CD4-positive, alpha-beta T cell treated with Interleukin-15 for 1 hour (primary cell): ENCODE data around the gene ZBED1.
"Not testable (repeated sequence)": the region's sequence is repeated elsewhere in the genome, so short reads cannot be mapped to it uniquely, and the experiment has no call there.

ENCODE experiments used
- DNase-seq: peaks from one replicate; pipeline ENCODE4 v3.0.0-alpha.2; 2020

ZBED1 gene

DNA sequence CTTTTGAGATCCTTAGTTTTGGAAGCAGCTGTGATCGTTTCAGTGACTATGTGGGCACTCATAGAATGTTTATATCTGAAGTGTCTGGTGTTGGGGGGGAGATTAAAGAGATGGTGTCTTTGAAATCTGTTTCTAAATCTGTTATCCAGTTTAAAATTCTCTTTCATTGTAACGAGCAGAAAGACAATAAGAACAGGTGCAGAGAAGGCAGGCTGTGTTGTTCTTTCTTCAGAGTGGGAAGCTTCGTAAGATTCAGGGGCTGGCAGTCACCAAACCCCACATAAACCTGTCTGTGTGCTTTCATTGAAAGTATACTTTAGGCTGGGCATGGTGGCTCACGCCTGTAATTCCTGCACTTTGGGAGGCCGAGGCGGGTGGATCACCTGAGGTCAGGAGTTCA, 16.3 kb upstream of the ZBED1 start:
- DNase-seq = no peak

DNA sequence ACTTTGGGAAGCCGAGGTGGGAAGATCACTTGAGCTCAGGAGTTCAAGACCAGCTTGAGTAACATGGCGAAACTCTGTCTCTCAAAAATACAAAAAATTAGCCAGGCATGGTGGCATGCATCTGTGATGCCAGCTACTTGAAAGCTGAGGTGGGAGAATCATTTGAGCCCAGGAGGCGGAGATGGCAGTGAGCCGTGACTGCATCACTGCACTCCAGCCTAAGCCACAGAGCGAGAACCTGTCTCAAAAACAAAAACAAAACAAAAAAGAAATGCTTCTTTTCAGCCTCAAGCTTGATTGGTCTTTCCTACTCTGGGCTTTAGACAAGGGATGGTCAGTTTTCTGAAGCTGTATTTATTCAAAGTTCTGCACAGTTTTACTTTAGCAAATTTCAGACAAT, 15.8 kb upstream of the ZBED1 start:
- DNase-seq = no peak

DNA sequence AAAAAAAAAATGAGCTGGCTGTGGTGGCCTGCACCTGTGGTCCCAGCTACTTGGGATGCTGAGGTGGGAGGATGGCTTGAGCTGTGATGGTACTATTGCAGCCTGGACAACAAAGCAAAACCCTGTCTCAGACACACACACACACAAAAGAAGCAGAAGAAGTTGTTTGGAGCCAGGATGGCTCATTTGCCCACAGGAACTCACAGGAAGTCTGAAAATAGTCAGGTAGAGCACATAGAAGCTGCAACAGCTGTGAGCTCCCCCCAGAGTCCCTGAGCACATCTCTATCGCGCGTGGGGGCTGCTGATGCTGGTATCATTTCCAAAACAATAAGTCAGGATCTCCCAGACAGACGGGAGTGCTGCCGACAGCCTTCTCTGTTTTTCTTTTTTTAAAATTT, 13.4 kb upstream of the ZBED1 start:
- DNase-seq = no peak

DNA sequence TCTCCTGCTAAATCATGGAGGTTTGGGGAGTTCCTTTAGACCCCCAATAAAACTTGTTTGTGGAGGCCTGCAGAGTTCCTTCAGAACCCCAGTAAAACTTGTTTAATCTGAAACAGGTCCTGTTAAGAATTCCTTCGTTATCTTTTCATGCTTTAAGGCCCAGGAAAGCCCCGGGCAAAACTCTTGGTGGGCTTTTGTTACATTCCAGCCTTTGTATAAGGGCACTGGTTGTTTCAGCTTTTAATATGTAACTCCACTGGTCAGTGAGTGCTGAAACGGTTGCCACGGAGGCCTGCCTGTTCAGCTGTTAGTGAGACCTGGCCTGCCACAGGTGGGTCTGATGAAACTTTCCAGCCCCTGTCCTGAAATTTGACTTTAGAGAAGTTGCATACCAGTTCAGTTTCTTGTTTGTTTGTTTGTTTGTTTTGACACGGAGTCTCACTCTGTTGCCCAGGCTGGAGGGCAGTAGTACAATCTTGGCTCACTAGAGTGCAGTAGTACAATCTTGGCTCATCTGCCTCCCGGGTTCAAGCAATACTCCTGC, 12.4 kb upstream of the ZBED1 start:
- DNase-seq = no peak

DNA sequence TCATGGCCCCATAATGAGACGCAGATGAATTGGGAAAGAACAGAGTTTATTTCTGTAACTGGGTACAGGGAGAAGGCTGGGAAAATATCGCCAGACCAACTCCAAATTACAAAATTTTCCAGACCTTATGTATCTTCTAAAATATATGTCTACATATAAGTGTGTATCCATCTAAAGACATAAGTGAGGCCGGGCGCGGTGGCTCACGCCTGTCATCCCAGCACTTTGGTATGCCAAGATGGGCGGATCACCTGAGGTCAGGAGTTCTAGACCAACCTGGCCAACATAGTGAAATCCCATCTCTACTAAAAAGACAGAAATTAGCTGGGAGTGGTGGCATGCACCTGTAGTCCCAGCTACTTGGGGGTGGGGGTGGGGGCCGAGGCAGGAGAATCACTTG, 11.7 kb upstream of the ZBED1 start:
- no peak for DNase-seq

DNA sequence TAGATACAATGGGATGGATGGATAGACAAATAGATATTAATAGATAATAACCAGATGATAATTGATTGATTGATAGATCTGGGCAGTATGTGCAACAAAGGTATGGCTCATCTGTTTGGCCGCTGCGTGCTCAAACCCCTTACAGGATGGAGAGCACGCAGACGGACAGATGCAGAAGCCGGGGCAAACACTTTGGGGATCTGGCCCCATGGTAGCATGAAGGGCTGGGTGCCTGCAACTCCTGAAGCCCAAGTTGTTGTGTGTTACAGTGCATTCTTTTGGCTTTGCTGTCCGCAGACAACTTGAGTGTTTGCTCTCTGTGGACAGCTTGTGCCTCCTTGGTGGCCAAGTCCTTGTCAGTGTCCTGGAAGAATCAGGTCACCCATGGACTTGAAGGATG, 10.6 kb upstream of the ZBED1 start:
- no peak for DNase-seq

DNA sequence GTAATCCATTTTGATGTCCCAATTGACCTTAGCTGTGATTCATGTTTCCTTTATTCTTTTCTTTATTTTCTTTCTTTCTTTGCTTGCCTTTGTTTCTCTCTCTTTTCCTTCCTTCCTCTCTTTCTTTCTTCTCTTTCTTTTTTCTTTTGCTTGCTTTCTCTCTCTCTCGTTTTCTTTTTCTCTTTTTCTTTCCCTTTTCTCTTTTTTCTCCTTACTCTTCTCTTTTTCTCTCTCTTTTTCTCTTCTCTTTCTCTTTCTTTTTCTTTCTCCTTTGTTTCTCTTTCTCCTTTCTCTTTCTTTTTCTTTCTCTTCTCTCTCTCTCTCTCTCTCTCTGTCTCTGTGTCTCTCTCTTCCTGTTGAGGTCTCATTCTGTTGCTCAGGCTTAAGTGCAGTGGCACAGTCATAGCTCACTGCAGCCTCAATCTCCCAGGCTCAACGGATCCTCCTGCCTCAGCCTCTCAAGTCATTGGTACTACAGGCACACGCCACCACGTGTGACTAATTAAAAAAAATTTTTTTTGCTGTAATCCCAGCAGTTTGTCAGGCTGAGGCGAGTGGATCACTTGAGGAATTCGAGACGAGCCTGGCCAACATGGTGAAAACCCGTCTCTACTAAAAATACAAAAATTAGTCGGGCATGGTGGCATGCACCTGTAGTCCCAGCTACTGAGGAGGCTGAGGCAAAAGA, 8.0 kb upstream of the ZBED1 start:
- DNase-seq = no peak

DNA sequence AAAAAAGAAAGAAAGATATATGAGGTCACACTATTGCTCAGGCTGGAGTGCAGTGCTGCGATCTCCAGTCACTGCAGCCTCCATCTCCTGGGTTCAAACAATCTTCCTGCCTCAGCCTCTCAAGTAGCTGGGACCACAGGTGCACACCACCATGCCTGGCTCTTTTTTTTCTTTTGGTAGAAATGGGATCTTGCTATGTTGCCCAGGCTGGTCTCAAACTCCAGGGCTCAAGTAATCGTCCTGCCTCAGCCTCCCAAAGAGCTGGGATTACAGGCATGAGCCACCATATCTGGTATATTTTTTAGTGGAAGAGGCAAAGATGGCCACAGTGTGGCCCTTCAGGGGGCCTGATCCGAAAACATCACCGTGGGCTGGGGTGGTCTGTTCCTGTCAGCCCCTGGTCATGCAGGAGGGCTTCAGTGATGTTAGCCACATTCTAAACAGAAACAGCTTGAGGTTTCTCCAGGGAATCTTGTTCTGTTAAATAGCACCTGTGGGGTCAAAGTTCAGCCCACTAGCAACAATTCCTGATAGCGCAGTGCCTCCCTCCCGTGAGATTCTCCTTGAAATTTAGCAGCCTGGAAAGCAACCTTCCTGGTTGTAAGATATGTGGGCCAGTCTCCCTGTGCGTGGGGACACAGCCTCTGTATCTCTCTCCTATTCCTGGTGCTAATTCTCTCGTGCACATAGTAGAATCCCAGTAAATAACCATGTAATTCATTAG, 7.3 kb upstream of the ZBED1 start:
- DNase-seq = no peak

DNA sequence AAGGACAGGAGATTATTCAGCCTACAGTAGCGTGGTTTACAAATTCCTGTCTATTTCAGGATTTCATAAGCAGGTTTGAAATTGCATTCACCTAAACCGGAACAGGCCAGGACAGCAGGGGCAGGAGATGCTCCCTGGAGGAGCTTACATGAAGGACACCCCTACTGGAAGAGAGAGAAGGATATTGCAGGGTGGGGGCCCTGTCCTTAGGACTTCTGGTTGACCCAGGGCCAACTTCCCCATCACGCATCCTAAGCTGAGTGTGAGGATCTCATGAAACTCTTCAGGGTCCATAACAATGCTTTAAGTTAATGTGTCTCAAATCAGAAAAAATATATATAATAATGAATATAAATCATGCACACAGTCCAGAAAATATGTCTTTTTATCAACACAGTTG, 6.4 kb upstream of the ZBED1 start:
- no peak for DNase-seq

DNA sequence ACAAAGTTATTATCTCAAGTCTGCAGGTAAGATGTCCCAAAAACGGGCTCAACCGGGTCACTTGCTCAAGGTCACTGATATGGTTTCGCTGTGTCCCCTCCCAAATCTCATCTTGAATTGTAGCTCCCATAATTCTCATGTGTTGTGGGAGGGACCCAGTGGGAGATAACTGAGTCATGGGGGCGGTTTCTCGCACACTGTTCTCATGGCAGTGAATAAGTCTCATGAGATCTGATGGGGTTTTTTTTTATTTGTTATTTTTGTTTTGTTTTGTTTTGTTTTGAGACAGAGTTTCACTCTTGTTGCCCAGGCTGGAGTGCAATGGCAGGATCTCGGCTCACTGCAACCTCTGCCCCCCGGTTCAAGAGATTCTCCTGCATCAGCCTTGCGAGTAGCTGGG, 4.6 kb upstream of the ZBED1 start:
- DNase-seq = not testable (repeated sequence)

DNA sequence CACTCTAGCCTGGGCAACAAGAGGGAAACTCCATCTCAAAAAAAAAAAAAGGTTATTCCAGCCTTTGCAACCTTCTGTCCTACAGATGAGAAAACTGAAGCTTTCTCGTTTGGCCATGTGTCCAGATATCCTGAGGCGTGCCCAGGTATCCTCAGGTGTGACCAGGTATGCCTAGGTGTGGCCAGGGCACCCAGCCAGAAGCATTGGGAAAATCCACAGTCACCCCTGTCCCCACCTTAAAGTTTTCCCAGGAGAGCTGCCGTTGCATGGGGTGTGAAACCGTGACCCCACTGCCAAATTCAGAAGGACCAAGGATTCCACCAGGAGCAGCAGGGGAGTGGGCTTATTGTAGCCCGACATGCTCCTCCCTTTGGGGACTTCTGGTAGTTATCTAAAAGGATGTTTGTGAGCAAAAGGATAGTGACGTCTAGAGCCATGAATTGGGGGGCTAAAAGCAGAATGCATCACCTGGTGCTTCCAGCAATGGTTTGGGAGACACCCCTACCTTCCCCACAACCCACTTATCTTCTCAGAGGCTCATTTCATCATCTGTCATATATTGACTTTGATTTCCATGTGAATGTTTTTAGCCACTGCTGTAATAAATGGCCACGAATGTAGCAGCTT, 4.0 kb upstream of the ZBED1 start:
- DNase-seq = no peak

DNA sequence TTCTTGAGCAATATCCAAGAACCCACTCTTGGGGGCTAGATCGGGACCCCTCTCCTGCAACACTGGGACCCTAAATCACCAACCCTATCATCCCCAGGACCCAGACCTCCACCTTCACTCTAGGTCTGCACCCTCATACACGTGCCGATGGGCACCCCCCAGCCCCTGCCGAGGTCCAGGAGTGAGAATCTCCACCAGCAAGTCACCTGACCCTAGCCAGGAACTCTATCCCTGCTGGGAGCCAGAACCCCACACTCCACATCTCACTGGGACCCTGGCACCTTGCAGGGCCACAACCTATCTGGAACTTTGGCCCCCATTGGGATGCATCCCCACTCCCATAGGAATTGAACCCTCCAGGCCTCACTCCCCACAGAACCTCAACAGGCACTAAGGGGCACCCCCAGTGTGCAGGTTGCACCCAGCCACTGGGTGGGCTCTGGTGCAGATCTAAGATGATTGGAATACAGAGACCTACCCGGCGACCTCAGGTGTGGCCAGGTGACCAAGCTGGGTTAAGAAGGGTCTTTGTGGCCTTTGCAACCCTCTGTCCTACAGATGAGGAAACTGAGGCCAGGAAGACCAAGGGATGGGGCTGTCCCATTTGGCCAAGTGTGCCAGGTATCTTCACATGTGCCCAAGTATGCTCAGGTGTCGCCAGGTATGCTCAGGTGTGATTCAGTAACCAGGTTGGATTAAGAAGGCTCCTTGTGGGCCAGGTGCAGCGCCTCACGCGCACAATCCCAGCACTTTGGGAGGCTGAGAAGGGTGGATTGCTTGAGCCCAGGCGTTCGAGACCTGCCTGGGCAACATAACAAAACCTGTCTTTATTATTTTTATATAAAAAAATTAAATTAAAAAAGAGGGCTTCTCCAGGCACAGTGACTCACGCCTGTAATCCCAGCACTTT, 3.1 kb upstream of the ZBED1 start:
- DNase-seq = no peak

DNA sequence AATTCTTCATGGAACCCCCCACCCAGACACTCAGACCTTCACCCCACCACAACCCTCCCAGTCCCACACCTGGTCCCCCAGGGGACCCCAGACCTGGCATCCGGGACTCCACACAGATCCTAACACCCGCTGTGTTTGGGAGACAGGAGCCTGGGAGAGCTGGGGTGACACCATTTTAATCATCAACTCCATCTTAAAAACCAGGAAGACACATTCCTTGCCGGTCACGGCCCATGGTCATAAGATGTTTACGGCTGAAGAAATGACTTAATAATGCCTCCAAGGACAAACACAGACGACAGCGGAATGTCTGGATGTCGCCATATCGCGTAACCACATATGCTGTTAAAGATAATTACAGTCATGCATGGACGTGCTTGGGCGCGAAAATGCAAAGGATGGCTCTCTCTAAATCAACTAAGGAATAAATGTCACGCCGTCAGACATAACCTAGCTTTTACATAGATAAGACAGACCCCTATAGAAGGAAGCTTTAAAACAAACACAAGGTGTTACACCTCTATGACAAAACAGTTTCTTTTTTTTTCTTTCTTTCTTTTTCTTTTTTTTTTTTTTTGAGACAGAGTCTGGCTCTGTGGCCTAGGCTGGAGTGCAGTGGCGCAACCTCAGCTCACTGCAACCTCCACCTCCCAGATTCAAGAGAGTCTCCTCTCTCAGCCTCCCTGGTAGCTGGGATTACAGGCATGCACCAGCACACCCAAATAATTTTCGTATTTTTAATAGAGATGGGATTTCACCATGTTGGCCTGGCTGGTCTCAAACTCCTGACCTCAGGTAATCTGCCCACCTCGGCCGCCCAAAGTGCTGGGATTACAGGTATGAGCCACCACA, 2.1 kb upstream of the ZBED1 start:
- no peak for DNase-seq

DNA sequence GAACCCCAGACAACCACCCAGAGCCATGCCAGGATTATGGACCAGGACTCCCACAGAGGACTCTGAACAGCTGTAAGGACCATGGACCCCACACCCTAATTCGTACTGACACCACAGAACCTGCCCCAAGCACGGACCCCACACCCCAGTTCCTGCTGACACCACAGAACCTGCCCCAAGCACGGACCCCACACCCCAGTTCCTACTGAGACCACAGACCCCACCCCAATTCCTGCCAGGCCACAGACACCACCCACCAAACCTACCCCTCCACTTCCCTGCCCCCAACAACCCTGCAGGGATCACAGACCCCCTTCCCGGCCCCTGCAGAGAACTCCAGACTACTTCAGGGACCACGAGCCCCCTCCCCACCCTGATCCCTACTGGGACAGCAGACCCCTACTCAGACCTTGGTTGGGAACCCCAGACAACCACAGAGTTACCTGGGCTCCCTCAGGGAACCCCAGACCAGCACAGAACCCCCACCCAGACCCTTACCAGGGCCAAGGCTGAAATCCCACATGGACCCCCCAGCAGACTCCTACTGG, 1.4 kb upstream of the ZBED1 start:
- no peak for DNase-seq

DNA sequence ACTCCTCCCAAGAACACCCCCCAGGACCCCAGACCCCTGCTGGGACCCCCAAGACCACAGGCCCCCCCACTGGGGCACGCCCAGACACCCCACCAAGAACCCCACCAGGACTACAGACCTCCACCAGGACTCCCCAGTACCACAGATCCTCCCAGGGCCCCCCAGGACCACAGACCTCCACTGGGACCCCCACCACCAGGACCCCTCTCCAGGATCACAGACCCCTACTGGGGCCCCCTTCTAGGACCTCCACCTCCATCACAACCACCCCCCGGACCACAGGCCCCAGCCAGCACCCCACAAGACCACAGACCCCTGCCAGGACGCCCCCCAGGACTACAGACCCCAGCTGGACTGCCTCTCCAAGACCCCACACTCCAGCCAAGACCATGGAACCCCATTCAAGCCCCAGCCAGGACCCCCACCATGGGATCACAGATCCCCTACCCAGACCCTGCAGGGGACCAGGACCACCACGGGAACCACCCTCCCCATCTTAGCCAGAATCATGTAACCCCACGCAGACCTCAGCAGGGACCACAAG, 855 bp upstream of the ZBED1 start:
- no peak for DNase-seq

DNA sequence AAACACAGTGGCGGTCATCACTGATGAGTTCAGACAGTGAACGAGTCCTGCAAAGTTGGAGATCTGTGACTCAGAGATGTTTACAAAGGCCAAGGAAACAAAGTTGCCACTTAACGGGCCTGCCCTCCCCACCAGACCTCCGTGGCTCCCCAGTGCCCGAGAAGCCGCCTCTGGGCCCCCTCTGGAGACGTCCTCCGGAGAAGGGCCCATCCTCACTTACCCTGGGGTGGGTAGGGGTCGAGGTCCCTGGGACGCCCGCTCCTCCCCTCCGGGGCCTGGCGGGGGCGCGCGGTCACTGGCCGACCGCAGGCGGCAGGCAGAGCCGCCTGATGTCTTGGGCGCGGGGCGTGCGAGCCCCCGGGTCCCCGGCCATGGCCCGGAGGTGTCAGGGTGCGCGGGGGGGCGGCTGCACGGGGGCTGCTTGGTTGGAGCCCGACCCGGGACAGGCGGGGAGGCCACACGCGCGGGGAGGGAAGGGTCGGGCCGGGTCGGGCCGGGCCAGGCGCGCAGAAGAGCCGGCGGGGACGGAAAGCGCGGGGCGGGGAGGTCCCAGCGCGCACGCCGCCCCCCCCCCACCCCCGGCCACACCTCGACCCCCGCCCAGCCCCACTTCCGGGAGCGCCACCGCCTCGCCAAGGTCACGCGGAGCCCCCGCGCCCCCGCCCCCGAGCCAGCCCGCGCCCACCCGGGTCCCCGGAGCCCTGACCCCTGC, 529 bp downstream of the ZBED1 start:
- DNase-seq = no peak

DNA sequence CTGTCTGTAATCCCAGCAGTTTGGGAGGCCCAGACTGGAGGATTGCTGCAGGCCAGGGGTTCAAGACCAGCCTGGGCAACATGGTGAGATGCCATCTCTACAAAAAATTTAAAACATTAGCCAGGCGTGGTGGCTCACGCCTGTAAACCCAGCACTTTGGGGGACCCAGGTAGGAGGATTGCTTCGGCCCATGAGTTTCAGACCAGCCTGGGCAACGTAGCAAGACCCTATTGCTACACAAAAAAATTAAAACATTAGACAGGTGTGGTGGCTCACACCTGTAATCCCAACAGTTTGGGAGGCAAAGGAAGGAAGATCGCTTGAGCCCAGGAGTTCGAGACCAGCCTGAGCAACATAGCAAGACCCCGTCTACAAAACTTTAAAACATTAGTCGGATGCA, 1.3 kb downstream of the ZBED1 start:
- DNase-seq = no peak

DNA sequence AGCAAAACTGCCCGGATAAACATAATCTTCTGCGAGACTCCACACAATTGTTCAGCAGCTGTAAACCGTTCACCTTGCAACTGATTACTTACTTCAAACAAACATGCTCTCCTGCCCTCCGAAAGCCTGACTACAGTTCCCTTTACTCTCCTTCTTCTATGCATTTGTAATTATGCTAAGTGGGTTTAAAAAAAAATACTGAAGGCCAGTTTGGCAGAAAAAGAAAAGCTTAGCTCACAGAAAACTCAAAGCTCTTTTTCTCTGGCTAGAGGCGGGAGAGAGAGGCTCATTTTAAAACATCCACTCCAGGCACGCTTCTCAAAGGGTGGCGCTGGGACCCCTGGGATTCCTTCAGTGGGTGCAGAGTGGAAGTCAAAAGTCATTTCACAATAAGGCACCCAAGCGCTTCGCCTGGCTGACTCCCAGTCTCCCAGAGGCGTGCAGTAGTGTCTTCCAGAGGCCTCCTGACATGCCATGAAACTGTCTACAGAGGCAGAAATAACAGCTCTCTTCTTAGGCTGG, 1.9 kb downstream of the ZBED1 start:
- DNase-seq = no peak

DNA sequence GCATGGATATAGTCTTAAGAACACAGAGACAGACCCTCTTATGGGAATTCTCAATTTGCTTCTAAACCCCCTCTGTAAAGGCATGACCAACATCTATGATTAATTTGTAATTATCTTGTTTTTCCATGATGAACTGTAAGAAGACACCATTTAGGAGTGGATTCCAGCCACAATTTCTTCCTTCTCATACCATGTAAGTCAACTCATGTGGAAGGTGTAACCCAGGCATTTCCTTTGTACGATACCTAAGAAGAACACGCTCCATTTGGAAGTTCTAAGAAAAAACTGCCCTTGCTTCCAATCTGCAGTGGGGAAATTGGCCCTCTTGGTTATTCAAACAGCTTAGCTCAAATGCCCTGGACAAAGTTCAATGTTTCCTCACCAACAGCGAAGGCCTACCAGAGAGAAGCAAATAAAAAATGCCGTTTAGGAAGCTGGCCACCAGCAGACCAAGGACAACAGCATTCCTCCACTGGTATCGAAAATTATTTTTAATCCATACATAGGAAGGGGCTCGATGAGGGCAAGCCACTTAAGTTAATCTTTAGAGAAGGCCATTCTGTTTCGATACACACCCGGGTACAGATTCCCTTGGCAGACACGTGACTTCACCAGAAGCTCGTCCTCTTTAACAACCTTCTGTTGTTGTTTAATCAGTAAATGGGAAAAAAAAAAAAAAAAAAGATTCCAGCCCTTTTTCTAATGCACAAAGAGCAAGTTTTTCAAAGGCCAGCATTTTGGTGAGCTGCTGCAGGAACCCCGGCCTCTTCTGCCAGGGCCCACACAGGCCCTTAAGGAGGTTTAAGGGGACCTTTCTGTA, 2.6 kb downstream of the ZBED1 start:
- no peak for DNase-seq

DNA sequence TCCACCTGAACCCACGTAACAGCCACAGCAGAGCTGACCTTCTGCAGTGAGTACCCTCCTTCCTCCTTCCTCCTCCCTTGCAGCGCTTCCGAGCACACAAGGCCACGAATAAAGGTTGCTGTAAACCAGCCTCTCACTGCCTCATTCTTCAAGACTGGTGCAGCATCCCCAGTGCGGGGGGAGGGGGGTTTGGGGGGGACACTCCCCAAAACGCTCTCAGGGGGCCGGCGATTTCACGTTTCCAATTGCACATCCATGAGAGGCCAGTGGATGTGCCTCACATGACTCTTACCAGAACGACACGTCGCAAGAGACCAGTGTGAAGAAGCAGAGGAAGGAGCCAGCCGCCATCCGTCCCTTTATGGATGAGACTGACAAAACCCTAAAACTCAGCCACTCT, 5.2 kb downstream of the ZBED1 start:
- DNase-seq = no peak
